SK-N-MC (cell line): ENCODE measurements around the gene MAGI1.

ENCODE experiments used
- EZH2 ChIP-seq: fragments of 200-600 bp; sonication (generic); IDR thresholded peaks from one replicate; pipeline ENCODE4 v1.6.1; 2017; ENCODE audit warnings: antibody characterized with exemption
- POLR2AphosphoS5 ChIP-seq: IDR thresholded peaks from 2 replicates; pipeline ENCODE4 v1.6.1; 2012; ENCODE audit warnings: mild to moderate bottlenecking, low read depth, low read length, borderline replicate concordance

DNA sequence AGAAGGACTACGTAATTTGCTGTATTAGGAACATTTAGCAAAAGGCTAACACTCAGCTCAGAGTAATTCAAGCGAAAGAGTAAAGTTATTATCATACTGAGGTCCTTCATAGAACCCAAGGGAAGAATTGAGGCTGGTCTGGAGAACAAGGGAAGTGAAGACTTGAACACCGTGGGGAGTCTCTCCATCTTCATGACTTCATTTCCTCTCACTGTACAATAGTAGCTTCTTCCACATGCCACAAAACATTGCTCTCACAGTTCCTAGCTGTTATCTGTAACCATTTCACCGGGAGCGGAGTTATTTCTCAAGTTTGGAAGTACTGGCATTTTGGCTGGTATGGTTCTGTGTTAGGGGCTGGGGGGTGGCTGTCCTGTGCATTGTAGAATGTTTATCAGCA is 69.7 kb downstream of the MAGI1 start:
- TF ChIP-seq EZH2 (no peak), POLR2AphosphoS5 (no peak)
